GM18858 (cell line): ENCODE measurements around the gene VWCE.
"Not testable (repeated sequence)": the region's sequence is repeated elsewhere in the genome, so short reads cannot be mapped to it uniquely, and the experiment has no call there.

Experiments used
- ATAC-seq: cut with Tn5 transposase; IDR thresholded peaks from one replicate; pipeline ENCODE4 v1.9.1; 2021; ENCODE audit not compliant: unreplicated experiment

Gene VWCE

GRCh38 chr11:61256710-61257482 is 38.2 kb downstream of the VWCE start:
- no peak for ATAC-seq

DNA sequence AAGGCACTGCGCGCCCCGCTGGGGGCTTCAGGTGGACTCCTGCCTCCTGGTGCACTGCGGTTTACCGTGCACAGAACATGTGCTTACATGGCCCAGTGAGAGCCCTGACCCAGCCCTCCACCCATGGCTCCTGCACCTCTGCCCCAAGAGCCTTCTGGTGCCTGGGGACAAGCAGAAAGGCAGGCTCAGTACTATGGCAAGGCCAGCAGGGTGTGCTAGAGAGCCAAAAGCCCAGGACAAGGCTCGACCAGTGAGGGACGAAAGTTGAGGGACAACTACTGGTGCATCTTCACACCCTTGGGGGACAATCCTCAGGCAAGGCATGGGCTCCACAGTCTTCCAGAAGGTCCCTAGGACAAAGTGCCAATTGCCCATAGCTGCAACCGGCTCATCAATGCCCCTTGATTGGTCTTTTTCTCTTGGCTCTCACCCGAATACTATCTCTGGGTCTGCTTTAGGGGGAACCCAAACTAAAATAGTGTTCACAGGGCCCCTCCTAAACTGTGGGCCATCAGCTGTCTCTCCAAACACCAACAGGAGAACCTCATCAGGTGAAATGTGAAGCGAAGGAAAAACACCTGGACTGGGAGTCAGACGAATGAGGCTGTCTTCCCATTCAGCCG is 40.6 kb downstream of the VWCE start:
- no peak for ATAC-seq

DNA sequence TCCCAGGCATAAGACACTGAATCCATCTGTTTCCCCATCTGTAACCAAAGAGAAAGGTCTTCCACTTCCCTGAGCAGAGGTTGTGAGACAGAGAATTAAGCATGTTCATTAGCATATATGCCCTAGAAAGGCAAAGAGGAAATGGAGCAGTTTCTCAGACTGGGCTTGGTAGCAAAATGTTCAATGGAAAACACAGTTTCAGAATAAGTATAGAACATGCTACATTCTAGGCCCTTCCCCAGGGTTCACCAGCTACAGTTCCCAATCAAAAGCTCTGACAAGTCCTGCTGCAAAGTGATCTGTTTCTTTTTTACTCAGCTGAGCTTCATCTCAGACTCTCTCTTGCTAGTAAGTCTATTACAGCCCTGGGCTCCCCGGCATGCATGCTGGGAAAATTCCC is 42.8 kb downstream of the VWCE start:
- ATAC-seq: not testable (repeated sequence)

DNA sequence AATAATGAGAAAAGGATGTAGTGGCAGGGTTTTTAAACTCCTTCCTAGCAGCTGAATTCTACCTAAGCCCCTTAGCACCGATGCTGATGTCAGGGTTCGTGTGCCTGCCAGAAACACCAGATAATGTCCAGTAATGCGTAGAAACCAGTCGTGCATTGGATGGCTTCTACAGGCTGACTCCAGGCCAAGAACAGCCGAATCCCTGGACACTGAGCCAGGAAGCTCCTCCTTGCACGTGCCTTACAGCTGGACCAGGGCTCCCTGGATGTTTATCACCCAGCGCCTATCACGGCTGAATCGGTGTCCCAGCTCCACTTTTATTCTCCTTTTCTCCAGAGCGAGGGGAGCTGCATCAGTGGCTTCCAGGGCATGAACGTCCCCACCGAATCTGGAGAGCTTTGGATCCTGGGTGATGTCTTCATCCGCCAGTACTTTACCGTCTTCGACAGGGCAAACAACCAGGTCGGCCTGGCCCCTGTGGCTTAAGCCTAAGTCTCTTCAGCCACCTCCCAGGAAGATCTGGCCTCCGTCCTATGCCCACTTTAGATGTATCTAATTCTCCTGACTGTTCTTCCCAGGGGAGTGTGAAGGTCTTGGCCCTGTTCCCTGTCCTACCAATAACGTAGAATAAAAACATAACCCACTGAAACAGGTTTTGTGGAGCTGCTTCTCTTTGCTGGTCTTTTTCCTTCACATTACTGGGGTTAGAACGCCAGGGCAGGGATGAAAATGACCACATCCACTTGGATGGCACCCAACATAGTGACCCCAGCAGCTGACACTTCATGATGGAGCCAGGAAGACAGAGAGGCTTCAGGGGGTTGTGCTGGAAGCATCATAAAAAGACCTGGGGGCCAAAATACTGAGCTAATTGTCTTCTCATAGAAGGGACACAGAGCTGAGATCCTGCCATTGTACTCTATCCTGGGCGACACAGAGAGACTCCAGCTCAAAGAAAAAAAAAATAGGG is 44.0 kb downstream of the VWCE start:
- not testable (repeated sequence) for ATAC-seq

DNA sequence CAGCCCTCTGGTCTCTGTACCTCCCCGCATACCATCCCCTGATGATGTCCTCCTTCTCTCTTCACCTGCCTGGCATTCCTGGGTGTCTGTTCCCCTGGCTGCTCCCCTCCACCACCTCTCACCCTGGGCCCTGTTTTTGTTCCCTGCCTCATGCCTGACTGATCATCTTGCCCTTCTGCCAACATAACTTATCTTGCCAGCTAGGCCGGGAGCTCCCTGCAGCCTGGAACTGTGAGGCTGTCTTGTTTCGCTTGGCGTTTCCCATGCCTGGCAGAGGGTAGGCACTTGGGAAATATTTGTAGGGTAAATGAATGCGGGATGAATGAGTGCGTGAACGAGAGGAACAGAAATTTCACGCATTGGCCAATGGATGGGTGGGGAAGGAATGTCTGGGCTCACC is 45.9 kb downstream of the VWCE start:
- not testable (repeated sequence) for ATAC-seq

- not testable (repeated sequence) for ATAC-seq
Observed at GRCh38 chr11:61248071-61248470, 47.0 kb downstream of the VWCE start.

DNA sequence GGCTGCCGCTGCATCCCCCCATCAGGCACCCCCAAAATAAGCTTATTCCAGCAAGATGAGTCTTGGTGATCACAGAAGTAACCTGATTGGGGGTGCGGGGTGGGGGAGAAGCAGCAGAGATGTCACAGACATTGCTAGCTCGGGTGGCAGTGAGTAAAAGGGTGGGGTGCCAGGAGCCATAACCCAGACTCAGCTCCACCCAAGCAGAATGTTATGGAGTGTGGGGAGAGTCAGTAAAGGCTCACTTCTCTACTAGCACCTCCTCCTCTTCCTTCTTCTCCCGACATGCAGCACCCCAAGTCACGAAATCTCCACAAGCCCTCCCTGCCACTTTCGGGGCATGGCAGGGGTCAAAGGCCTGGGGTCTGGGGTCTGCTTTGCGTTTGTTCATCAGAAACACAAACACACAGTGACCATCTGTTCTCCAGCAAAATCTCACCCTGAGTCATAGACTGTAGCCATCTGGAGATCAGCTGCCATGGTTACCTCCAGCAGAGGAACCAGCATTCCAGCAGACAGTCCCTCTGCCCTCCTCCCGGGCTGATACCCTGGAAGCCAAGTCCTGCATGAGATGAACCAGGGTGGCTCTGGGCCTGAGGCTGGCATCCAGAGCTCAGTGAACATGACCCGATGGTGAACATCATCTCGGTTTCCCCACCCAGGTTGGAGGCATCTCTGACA is 49.7 kb downstream of the VWCE start:
- ATAC-seq: not testable (repeated sequence)

- not testable (repeated sequence) for ATAC-seq
Observed at GRCh38 chr11:61241526-61241925, 53.6 kb downstream of the VWCE start.

DNA sequence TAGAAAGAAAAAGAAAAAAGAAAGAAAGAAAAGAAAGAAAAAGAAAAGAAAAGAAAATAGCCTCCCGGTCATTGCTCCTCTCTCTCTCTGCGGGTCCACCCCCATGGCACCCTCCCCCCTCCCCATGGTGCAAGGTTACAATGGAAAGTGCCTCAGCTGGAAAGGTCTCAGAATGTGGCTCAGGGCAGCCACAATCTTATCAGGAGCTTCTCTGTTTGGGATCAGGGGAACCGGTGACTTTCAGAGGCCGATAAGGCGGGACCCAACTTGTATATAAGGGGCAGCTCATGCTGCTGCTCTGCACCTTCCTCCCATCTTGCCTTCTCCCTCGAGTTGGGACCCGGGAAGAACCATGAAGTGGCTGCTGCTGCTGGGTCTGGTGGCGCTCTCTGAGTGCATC is 54.2 kb downstream of the VWCE start, which contains the start of gene PGA5:
Gene PGA5 (plus strand): TSS at position 301 of the 400 bp plus-strand sequence. CDS start 52 bp downstream, at position 353.
- not testable (repeated sequence) for ATAC-seq

DNA sequence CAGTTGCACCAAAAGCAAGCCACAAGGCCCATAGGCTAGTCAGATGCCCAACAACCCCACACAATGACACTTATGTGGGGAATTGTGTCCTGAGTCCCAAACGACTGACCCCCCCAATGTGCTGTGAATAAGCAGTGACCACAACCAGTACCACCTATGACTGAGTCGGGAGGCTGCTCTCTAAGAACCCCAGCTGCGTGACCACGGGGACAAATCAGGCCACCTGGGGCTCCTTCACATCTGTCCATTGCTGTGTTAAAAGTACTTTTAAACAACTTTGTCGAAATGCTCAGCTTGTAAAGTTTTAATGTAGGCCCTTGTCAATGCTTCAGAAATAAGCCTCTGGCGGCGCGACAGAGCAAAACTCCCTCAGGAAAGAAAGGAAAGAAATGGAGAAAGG is 54.8 kb downstream of the VWCE start:
- not testable (repeated sequence) for ATAC-seq

DNA sequence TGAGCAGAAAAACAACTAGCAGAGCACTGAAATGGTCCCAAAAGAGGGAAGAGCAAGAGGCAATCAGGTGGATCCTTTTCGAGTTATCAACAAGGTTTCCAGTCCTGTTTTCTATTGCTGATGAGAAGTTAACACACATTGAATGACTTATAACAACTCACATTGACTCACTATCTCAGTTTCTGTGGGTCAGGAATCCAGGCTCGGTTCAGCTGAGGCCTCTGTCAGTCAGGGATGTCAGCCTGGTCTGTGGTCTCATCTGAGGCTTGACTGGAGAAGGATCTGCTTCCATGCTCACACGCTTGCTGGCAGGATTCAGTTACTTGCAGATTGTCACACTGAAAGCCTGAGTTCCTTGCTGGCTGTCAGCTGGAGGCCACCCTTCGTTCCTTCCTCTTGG is 58.0 kb downstream of the VWCE start:
- not testable (repeated sequence) for ATAC-seq

GRCh38 chr11:61232548-61233145 is 62.5 kb downstream of the VWCE start:
- not testable (repeated sequence) for ATAC-seq

DNA sequence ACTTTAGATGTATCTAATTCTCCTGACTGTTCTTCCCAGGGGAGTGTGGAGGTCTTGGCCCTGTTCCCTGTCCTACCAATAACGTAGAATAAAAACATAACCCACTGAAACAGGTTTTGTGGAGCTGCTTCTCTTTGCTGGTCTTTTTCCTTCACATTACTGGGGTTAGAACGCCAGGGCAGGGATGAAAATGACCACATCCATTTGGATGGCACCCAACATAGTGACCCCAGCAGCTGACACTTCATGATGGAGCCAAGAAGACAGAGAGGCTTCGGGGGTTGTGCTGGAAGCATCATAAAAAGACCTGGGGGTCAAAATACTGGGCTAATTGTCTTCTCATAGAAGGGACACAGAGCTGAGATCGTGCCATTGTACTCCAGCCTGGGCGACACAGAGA is 63.5 kb downstream of the VWCE start:
- not testable (repeated sequence) for ATAC-seq

DNA sequence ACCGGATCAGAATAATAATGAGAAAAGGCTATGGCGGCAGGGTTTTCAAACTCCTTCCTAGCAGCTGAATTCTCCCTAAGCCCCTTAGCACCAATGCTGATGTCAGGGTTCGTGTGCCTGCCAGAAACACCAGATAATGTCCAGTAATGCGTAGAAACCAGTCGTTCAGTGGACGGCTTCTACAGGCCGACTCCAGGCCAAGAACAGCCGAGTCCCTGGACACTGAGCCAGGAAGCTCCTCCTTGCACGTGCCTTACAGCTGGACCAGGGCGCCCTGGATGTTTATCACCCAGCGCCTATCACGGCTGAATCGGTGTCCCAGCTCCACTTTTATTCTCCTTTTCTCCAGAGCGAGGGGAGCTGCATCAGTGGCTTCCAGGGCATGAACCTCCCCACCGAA is 64.1 kb downstream of the VWCE start:
- not testable (repeated sequence) for ATAC-seq

- not testable (repeated sequence) for ATAC-seq
Observed at GRCh38 chr11:61229458-61229857, 65.7 kb downstream of the VWCE start.

- not testable (repeated sequence) for ATAC-seq
Observed at GRCh38 chr11:61226457-61227137, 68.5 kb downstream of the VWCE start.

- ATAC-seq: not testable (repeated sequence)
Observed at GRCh38 chr11:61222692-61223091, 72.4 kb downstream of the VWCE start.

DNA sequence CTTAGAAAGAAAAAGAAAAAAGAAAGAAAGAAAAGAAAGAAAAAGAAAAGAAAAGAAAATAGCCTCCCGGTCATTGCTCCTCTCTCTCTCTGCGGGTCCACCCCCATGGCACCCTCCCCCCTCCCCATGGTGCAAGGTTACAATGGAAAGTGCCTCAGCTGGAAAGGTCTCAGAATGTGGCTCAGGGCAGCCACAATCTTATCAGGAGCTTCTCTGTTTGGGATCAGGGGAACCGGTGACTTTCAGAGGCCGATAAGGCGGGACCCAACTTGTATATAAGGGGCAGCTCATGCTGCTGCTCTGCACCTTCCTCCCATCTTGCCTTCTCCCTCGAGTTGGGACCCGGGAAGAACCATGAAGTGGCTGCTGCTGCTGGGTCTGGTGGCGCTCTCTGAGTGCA is 73.1 kb downstream of the VWCE start, which contains the start of gene PGA4:
Gene PGA4 (plus strand): TSS at position 301 of the 400 bp plus-strand sequence. CDS start 54 bp downstream, at position 355.
- ATAC-seq: not testable (repeated sequence)

DNA sequence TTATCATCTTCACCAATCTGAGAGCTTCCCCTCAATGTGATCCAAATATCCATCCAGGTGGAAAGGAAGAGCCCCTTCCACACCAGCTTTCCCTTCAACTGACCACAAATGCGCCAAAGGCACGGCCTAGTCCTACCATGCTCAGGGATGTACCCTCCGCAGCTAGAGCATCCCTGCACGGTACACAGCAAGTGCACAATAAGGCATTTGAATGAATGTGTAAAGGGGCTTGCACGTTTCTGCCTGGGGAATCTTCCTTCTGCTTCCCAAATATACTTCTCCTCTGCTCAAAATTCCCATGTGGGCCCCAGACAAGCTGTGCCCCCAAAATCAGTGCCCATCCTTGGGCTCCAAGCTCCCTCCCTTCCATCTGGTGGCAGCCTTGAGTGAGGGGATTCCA is 76.1 kb downstream of the VWCE start:
- ATAC-seq: not testable (repeated sequence)
